HG03135 (cell line): ENCODE measurements around the gene ZNF334.

Source experiments
- ATAC-seq: cut with Tn5 transposase; IDR thresholded peaks from one replicate; pipeline ENCODE4 v1.9.1; 2021; ENCODE audit warnings: mild to moderate bottlenecking, moderate library complexity; ENCODE audit not compliant: unreplicated experiment

ZNF334 gene

DNA sequence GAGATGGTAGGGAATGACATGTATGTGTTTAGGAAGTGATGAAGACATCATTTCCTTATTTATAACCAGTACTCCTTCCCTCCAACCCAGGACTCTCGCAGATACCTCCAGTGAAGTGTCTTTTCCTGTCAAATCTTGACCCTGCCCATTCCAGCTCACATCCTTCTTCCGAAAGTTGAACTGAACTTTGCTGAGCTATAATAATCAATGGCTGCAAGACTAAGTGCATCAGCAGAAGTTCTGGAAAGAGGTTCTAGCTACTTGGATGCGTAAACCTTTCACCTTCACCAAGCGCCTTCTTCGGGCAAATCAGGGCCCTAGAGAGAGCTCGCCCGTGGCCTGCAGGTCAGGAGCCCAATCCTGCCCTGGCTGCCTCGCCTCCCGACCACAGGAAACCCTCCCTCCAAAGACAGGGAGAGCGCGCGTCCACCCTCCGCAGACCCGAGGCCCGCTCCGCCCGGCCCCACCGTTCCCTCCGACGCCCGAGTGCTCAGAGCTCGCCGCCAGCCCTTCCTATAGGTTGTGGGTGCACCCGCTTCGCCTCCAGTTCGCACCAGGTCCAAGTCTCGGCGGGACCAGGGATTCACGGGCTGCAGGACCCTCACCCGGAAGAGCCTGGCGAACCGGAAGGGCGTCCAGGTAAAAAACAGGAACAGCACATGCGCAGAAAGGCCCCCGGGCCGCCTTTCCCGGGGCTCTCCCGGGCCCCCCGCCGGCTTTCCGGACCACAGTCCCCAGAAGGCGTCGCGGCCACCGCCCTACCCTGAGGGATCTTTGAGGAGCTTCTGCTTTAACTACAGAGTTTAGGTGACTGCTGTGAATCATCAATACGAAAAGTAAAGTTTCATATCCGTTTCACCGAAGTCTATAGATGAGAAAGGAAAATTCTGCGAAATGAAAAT is at the start of gene ZNF334:
TSS of gene ZNF334 (minus strand) at position 617 of the 902 bp plus-strand sequence. CDS start 1,457 bp downstream, outside the sequence.
- ATAC-seq: no peak

DNA sequence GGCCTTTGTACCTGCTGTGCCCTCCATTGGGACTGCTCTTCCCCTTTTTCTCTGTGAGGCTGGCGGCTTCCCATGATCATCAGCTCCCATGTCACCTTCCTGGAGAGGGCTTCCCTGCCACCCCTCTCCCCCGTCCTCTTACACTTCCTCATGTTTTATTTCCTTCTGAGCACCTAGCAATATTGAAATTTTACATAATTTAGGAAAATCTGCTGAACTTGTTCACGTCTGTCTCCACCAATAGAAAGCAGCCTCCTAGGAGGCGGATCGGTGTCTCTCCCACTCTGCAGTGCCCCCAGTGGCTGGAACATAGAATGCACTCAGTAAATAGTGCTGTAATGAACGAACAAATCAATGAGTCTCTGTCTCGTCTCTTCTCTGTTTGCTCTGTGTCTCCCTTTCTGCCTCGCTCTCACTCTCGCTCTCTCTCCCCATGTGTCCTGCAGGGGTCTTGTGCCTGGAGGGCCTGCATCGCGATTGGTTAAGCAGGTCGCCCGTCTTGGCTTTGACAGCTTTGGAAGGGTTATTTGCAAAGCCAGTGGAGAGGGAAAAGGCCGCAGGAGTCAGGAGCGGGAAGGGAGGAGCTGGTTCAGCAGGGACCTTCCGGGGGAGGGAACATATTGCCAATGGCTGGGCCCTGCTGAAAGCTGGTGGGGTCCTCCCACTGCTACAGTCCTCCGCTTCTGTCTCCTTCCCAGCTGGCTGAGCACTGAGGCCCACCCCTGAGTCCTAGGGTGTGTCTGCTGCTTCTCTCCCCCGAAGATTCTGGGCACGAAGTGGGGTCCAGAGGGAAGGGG is 49.2 kb upstream of the ZNF334 start:
- ATAC-seq: no peak

- ATAC-seq: no peak
Measured at GRCh38 chr20:46562009-46562372, 48.6 kb upstream of the ZNF334 start.

DNA sequence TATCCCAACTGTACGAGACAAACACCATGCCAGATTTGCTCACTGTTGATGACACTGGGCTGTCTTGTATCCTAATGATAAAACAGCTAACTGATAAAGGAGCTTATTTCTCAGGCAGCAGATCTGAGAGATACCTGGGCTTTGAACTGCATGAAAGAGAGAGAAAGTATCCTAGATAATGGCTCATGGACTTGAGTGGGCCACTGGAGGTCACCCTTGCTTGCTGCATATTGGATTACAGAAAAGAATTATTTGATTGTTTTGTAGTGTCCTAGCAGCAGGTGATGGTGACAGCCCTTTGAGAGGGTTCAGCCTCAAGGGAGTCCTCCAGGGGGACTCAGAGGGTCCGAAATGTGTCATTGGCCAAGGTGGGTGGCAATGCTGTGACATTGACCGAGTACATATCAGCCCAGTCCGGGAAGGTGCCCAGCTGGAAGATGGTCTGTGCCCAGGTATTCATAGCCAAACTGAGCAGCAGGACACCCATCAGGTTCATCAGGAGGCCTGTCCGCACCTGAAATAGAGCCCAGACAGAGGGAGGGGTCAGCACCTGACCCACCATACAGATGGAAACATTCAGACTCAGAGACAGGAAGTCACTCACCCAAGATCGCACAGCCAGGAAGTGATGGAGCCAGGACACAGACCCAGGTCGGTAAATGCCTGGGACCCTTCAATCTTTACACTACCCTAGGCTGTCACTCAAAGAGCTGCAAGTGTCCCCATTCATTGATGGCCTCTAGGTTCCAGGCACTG is 46.5 kb upstream of the ZNF334 start:
- no peak for ATAC-seq

- ATAC-seq: no peak
Measured at GRCh38 chr20:46559001-46559400, 45.6 kb upstream of the ZNF334 start.

DNA sequence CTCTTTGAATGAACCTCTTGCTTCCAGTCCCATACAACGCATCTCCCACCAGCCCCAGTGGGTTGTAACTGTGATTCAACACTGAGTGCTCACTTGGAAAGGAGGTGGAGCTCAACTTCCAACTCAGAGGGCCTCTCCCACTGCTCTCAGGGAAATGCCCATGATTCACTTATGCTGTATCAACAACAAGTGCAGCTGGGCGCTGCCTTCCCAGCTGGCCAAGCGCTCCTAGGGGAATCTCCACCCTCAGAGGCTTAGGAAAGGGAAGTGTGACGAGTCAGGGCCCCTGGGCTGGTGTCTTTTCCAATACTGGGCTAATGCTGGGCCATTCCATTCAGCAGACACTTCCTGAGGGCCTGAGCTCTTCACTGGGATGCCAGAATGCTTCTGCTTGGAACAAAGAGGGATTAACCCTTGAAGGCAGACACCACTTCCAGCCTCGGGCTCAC is 45.2 kb upstream of the ZNF334 start:
- no peak for ATAC-seq

DNA sequence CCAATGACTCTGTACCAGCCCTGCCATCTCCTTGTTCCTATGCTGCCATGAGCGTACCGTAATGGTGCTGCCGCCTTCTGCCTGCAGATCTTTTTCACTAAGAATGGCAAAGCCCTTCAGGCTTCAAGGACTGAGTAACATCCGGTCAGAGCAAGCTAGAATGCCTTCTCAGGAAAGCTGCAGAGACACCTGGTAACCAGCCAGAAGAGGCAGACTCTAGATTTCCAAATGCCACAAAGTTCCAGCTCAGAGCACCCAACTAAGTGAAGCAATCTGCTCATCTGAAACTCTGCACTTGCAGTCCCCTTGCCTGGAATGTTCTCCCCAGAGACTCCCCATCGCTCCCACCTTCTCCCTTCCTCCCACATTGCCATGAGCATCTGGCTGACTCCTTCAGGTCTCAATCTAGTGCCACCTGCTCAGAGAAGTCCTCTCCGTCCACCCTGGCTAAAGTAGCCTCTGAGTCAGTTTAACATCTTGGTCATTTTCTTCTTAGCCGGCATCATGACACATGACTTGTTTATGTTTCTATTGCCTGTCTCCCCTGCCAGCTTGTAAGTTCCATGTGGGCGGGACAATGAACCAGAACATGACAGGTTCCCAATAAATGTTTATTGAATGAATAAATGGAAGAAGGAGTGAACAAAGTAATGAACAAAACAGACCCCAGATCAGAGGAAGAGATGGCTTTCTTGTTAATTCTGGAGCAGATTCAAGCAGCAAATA is 44.0 kb upstream of the ZNF334 start:
- no peak for ATAC-seq

- ATAC-seq: no peak
Measured at GRCh38 chr20:46555370-46555956, 42.1 kb upstream of the ZNF334 start.

DNA sequence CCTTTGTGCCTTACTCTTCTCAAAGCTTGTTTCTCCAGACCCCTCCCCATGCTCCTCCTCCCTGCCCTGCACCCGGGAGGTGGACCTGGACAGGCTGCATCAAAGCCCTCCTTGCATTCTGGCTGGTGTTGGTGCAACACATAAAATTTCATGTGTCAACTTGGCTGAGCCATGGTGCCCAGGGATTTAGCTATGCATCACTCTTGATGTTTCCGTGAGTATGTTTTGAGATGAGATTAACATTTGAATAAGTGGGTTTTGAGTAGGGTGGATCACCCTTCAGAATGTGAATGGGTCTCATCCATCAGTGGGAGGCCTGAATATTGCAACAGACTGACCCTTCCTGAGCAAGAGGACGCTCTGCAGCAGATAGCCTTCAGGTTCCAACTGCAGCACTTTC is 41.5 kb upstream of the ZNF334 start:
- no peak for ATAC-seq

- no peak for ATAC-seq
Measured at GRCh38 chr20:46553926-46554325, 40.6 kb upstream of the ZNF334 start.

GRCh38 chr20:46552460-46553420 is 39.4 kb upstream of the ZNF334 start:
- peak; percentile 79 for ATAC-seq

- ATAC-seq: no peak
Measured at GRCh38 chr20:46551522-46552381, 38.4 kb upstream of the ZNF334 start.

DNA sequence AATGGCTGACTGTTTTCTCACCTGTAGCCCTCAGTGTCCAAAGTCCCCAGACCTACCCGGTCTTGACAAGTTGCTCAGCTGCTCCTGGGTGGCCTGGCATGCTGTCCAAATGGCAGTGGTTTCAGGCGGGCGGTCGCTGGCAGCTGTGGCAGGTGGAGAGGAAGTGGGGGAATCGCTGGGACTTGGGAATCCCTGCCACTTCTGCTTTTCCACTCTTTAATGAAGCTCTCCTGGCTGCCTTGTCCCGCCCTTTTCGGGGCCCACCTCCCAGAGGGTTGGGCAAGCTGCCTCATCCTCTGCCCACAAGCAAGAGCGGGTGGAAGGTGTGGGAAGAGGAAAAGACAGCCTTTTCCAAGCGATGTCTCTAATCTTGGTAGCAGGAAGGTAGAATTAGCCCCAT is 37.1 kb upstream of the ZNF334 start, which contains the start of gene OCSTAMP:
TSS of gene OCSTAMP (minus strand) at position 194 of the 400 bp plus-strand sequence. CDS start at position 100, 94 bp downstream.
- ATAC-seq: no peak

GRCh38 chr20:46549188-46549972 is 36.0 kb upstream of the ZNF334 start:
- ATAC-seq: no peak

- no peak for ATAC-seq
Measured at GRCh38 chr20:46548688-46549087, 35.3 kb upstream of the ZNF334 start.

GRCh38 chr20:46547995-46548394 is 34.6 kb upstream of the ZNF334 start:
- ATAC-seq: no peak

DNA sequence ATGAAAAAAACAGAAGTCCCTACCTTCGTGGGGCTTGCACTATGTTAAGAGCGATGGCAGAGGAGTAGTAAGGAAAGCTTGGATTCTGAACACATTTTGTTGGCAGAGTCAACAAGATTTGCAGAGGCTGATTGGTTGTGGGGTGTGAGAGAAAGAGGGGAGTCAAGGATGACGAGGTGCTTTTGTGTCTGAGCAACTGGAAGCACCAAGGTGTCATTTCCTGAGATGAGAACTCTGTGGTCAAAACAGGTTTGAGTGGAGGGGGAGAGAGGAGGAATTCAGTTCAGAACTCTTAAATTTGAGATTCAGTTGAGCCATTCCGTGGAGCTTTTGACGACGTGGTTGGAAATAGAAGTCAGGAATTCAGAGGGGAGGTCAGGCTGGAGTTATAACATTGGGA is 33.6 kb upstream of the ZNF334 start:
- no peak for ATAC-seq
